Measurements from ENCODE around the gene ZFAND3. TPM values are rescaled to one million over a fixed set of nuclear protein-coding genes. Genes with fewer than 3 reads are reported as not detected.

The ZFAND3 gene
- total RNA-seq, 2 experiments from 2014 or later, result 8.3 to 33.8 TPM

DNA sequence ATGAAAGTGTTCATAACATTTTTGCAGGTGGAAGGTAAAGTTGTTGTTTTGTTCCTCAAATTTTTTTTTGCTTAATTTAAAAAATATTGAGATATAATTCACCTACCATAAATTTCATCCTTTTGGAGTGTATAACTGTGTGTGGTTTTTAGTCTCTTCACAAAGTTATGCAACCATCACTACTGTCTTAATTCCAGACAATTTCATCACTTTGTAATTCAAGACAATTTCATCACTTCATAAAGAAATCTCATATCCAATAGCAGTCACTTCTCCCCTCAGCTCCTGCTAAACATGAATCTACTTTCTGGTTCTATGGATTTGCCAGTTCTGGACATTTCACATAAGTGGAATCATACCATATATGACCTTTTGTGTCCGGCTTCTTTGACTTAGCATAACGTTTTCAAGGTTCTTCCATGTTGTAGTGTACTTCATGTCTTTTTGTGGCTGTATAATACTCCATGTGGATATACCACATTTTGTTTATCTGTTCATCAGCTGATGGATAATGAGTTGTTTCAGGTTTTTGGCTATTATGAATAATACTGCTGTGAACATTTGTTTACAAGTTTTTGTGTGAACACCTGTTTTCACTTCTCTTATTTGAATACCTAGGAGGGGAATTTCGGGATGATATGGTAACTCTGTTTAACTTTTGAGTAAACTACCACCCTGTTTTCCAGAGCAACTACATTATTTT lies 18.8 kb downstream of the ZFAND3 start:
- H3K9me2 ChIP-seq (ENCODE audit: insufficient read depth, low read length), result no peaks in the 10 kb centered on the region
- peaks cover 10% of the 10 kb centered on the region; the same call in 1 of the 2 replicates for H4K20me1 ChIP-seq (ENCODE audit: insufficient read depth, low read length)
- H3K9me3 ChIP-seq (ENCODE audit: low read length), result no peaks in the 10 kb centered on the region; the same call in 1 of the 2 replicates
- H2AFZ ChIP-seq (ENCODE audit: low read length), result no peak overlapping the region
- intact Hi-C loops (cut with micrococcal nuclease; ENCODE audit: unreplicated experiment), result no loop called here
- peaks cover 24% of the 10 kb centered on the region for H3K36me3 ChIP-seq (ENCODE audit: insufficient read depth, low read length)
- H3K4me2 ChIP-seq (ENCODE audit: low read length), result no peak overlapping the region
- BruUV-seq (replicated peaks), result no TSS peak
- CTCF ChIA-PET (ENCODE audit: unreplicated experiment), result no interaction called here
- POLR2A ChIA-PET, result interaction anchor here (1.4 kb wide), 1 partner anchor 11 kb away, joined by 3 read pairs; no protein-coding TSS in a partner anchor
- no peak overlapping the region for H3K27ac ChIP-seq (ENCODE audit: low read depth, low read length, poor library complexity, severe bottlenecking)
- H3K4me1 ChIP-seq (ENCODE audit: insufficient read depth, low read length, poor library complexity, severe bottlenecking), result no peaks in the 10 kb centered on the region
- peaks cover 29% of the 10 kb centered on the region; the same call in 1 of the 2 replicates for H3K79me2 ChIP-seq (ENCODE audit: insufficient read depth, low read depth, low read length)
- DNase-seq (ENCODE audit: low spot score), result no peak
- no peak for TF ChIP-seq EZH2phosphoT487 (IDR thresholded peaks at IDR 0.05; ENCODE audit: borderline replicate concordance, low read depth, low read length)
- TF ChIP-seq, protein P1, sequence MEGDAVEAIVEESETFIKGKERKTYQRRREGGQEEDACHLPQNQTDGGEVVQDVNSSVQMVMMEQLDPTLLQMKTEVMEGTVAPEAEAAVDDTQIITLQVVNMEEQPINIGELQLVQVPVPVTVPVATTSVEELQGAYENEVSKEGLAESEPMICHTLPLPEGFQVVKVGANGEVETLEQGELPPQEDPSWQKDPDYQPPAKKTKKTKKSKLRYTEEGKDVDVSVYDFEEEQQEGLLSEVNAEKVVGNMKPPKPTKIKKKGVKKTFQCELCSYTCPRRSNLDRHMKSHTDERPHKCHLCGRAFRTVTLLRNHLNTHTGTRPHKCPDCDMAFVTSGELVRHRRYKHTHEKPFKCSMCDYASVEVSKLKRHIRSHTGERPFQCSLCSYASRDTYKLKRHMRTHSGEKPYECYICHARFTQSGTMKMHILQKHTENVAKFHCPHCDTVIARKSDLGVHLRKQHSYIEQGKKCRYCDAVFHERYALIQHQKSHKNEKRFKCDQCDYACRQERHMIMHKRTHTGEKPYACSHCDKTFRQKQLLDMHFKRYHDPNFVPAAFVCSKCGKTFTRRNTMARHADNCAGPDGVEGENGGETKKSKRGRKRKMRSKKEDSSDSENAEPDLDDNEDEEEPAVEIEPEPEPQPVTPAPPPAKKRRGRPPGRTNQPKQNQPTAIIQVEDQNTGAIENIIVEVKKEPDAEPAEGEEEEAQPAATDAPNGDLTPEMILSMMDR (conservative IDR thresholded peaks at IDR 0.05; ENCODE audit: low read length), result no peak
- no peak overlapping the region for H3K4me3 ChIP-seq (ENCODE audit: low read depth, low read length, poor library complexity, severe bottlenecking)

DNA sequence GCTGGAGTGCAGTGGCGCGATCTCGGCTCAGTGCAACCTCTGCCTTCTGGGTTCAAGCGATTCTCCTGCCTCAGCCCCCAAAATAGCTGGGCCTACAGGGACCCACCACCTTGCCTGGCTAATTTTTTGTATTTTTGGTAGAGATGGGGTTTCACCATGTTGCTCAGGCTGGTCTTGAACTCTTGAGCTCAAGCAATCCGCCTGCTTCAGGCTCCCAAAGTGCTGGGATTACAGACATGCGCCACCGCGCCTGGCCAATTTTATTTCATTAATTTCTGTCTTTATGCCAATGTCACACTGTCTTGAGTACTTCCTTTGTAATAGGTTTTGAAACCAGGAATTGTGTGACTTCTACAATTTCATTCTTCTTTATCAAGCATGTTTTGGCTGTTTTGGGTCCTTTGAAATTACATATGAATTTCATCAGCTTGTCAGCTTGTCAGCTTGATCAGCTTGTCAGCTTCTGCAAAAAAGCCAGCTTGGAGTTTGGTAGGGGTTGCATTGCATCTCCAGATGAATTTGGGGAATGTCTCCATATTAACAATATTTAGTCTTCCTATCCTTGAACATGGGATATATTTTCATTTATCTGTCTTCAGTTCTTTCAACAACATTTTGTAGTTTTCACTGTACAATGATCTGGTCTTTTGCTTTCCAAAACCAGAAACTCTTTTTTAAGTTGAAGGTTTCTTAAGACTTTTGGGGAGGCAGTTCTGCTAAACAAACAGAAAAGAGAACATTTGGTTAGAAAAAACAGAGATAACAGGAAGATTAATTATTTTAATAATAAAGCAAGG lies 20.8 kb downstream of the ZFAND3 start:
- no peak for DNase-seq (ENCODE audit: low spot score)
- Histone ChIP-seq H3K27ac (ENCODE audit: low read depth, low read length, poor library complexity, severe bottlenecking) (no peak overlapping the region), H3K79me2 (ENCODE audit: insufficient read depth, low read depth, low read length) (peaks cover 22% of the 10 kb centered on the region; the same call in 1 of the 2 replicates), H3K4me2 (ENCODE audit: low read length) (no peak overlapping the region), H3K9me3 (ENCODE audit: low read length) (no peaks in the 10 kb centered on the region), H3K4me1 (ENCODE audit: insufficient read depth, low read length, poor library complexity, severe bottlenecking) (no peaks in the 10 kb centered on the region), H3K36me3 (ENCODE audit: insufficient read depth, low read length) (peaks cover 10% of the 10 kb centered on the region; the same call in 1 of the 2 replicates), H2AFZ (ENCODE audit: low read length) (no peak overlapping the region), H4K20me1 (ENCODE audit: insufficient read depth, low read length) (peaks cover 10% of the 10 kb centered on the region; the same call in 1 of the 2 replicates), H3K9me2 (ENCODE audit: insufficient read depth, low read length) (no peaks in the 10 kb centered on the region), H3K4me3 (ENCODE audit: low read depth, low read length, poor library complexity, severe bottlenecking) (no peak overlapping the region)
- ChIA-PET POLR2A (interaction anchor here (0.6 kb wide), 1 partner anchor 21 kb away, joined by 3 read pairs; no protein-coding TSS in a partner anchor), CTCF (ENCODE audit: unreplicated experiment) (no interaction called here)
- intact Hi-C loops (cut with micrococcal nuclease; ENCODE audit: unreplicated experiment), result no loop called here
- TF ChIP-seq, protein P1 (conservative IDR thresholded peaks at IDR 0.05; ENCODE audit: low read length), result no peak
- TF ChIP-seq EZH2phosphoT487 (IDR thresholded peaks at IDR 0.05; ENCODE audit: borderline replicate concordance, low read depth, low read length), result no peak
- BruUV-seq (replicated peaks), result no TSS peak

All from OCI-LY7 (cell line).